HEK293 (cell line): ENCODE results near the gene KCNT1.

Source experiments
- CTCF ChIA-PET: fragments of 350-600 bp; formaldehyde crosslinking; extraction: SDS; loops from one replicate; lab custom pipeline; 2021; ENCODE audit warnings: antibody characterized with exemption; lab: Yijun Ruan, JAX
- POLR2A ChIA-PET: fragments of 300-600 bp; formaldehyde crosslinking; extraction: SDS; loops from one replicate; lab custom pipeline; 2020; ENCODE audit warnings: antibody characterized with exemption, inconsistent platforms; lab: Yijun Ruan, JAX
- H3K27ac ChIP-seq: fragments of 200-500 bp; sonication (Bioruptor generic); 2 replicates; pipeline ENCODE4 v1.5.1; 2014; ENCODE audit warnings: low read depth, low read length, control low read depth, inconsistent platforms; ENCODE audit errors: extremely low read depth
- H3K36me3 ChIP-seq, 2 experiments: fragments of 200-500 bp in 1 of 2; sonication (Bioruptor generic) in 1 of 2; 1 replicate in 1 of 2; 2 replicates in 1 of 2; pipeline ENCODE4 v1.5.1; 2014 to 2017; ENCODE audit warnings: inconsistent platforms in 2 of 2, low read length in 2 of 2; ENCODE audit not compliant: control insufficient read depth in 2 of 2, insufficient read depth in 1 of 2
- H3K4me1 ChIP-seq: fragments of 200-500 bp; sonication (Bioruptor generic); 2 replicates; pipeline ENCODE4 v1.5.1; 2014; ENCODE audit warnings: mild to moderate bottlenecking, low read length, inconsistent platforms; ENCODE audit not compliant: control insufficient read depth, insufficient read depth
- H3K4me3 ChIP-seq: 2 replicates; pipeline ENCODE4 v1.5.1; 2011; ENCODE audit warnings: low read depth, mild to moderate bottlenecking, control low read depth, low read length, moderate library complexity
- H3K9me3 ChIP-seq: fragments of 200-500 bp; sonication (Bioruptor generic); 2 replicates; pipeline ENCODE4 v1.5.1; 2014; ENCODE audit warnings: low read depth, low read length, inconsistent platforms; ENCODE audit not compliant: control insufficient read depth, insufficient read depth
- FEZF1 ChIP-seq: fragments of 450-650 bp; formaldehyde crosslinking; IDR thresholded peaks from 2 replicates; pipeline ENCODE4 v1.5.1; 2016; ENCODE audit warnings: missing biosample characterization, missing genetic modification characterization
- PRDM6 ChIP-seq: fragments of 450-650 bp; formaldehyde crosslinking; IDR thresholded peaks from 2 replicates; pipeline ENCODE4 v1.5.1; 2017; ENCODE audit warnings: missing biosample characterization, missing genetic modification characterization
- SALL2 ChIP-seq: fragments of 450-650 bp; formaldehyde crosslinking; IDR thresholded peaks from 2 replicates; pipeline ENCODE4 v1.5.0; 2017; ENCODE audit warnings: missing biosample characterization, mild to moderate bottlenecking, missing genetic modification characterization, borderline replicate concordance
- SCRT2 ChIP-seq: fragments of 450-650 bp; formaldehyde crosslinking; IDR thresholded peaks from 2 replicates; pipeline ENCODE4 v1.5.1; 2016; ENCODE audit warnings: missing biosample characterization, missing genetic modification characterization
- ZFP37 ChIP-seq: fragments of 450-650 bp; formaldehyde crosslinking; IDR thresholded peaks from 2 replicates; pipeline ENCODE4 v1.5.1; 2016; ENCODE audit warnings: missing biosample characterization, missing genetic modification characterization
- ZNF248 ChIP-seq: fragments of 450-650 bp; formaldehyde crosslinking; IDR thresholded peaks from 2 replicates; pipeline ENCODE4 v1.5.1; 2017; ENCODE audit warnings: missing biosample characterization, missing genetic modification characterization
- ZNF561 ChIP-seq: fragments of 450-650 bp; IDR thresholded peaks from 2 replicates; pipeline ENCODE4 v1.5.1; 2018; ENCODE audit warnings: missing biosample characterization, missing genetic modification characterization, borderline replicate concordance
- ZNF629 ChIP-seq: fragments of 450-650 bp; formaldehyde crosslinking; IDR thresholded peaks from 2 replicates; pipeline ENCODE4 v1.5.1; 2017; ENCODE audit warnings: missing biosample characterization, missing genetic modification characterization
- ZNF791 ChIP-seq: fragments of 450-650 bp; formaldehyde crosslinking; IDR thresholded peaks from 2 replicates; pipeline ENCODE4 v1.5.1; 2016; ENCODE audit warnings: missing biosample characterization, missing genetic modification characterization
- ZSCAN16 ChIP-seq: fragments of 450-650 bp; formaldehyde crosslinking; IDR thresholded peaks from 2 replicates; pipeline ENCODE4 v1.5.1; 2016; ENCODE audit warnings: missing biosample characterization, missing genetic modification characterization
- ZXDB ChIP-seq: fragments of 450-650 bp; formaldehyde crosslinking; IDR thresholded peaks from 2 replicates; pipeline ENCODE4 v1.5.1; 2016; ENCODE audit warnings: missing biosample characterization, missing genetic modification characterization
- TF ChIP-seq, protein P1 (sequence below): fragments of 450-650 bp; formaldehyde crosslinking; conservative IDR thresholded peaks from 2 replicates; pipeline ENCODE4 v1.5.1; 2016; ENCODE audit warnings: low read depth, missing biosample characterization, missing genetic modification characterization

KCNT1 gene

DNA sequence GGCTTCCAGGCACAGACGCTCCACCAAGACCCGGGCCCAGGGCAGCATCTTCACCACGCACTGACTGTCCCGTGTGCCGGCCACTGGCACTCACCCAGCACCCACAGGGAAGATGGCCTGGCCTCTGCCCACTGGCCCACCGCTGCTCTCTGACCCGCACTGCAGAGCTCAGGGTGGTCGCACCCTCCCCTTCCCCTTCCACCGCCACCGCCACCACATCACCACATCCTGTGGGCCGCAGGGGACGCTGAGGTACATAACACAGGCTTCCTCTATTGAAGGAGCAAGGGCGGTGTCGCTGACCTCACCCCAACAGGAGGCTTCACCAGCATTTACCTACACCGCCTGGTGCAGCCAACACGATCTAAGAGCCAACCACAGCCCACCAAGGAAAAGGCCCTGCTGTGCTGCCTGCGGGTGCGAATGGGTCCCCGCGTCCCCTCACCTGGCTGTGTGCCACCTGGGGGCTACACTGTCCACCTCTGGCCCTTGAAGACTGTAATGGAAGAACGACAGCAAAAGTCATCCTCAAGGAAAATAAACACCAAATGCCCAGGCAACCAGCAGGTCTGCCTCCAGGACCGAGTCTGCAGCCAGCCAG lies 103.5 kb downstream of the KCNT1 start (continued):
- TF ChIP-seq, protein P1, sequence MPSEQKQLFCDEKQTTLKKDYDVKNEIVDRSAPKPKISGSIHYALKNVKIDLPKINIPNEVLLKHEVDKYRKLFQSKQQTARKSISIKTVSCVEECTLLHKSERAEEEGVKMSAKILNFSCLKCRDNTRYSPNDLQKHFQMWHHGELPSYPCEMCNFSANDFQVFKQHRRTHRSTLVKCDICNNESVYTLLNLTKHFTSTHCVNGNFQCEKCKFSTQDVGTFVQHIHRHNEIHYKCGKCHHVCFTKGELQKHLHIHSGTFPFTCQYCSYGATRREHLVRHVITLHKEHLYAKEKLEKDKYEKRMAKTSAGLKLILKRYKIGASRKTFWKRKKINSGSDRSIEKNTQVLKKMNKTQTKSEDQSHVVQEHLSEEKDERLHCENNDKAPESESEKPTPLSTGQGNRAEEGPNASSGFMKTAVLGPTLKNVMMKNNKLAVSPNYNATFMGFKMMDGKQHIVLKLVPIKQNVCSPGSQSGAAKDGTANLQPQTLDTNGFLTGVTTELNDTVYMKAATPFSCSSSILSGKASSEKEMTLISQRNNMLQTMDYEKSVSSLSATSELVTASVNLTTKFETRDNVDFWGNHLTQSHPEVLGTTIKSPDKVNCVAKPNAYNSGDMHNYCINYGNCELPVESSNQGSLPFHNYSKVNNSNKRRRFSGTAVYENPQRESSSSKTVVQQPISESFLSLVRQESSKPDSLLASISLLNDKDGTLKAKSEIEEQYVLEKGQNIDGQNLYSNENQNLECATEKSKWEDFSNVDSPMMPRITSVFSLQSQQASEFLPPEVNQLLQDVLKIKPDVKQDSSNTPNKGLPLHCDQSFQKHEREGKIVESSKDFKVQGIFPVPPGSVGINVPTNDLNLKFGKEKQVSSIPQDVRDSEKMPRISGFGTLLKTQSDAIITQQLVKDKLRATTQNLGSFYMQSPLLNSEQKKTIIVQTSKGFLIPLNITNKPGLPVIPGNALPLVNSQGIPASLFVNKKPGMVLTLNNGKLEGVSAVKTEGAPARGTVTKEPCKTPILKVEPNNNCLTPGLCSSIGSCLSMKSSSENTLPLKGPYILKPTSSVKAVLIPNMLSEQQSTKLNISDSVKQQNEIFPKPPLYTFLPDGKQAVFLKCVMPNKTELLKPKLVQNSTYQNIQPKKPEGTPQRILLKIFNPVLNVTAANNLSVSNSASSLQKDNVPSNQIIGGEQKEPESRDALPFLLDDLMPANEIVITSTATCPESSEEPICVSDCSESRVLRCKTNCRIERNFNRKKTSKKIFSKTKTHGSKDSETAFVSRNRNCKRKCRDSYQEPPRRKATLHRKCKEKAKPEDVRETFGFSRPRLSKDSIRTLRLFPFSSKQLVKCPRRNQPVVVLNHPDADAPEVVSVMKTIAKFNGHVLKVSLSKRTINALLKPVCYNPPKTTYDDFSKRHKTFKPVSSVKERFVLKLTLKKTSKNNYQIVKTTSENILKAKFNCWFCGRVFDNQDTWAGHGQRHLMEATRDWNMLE = no peak
- TF ChIP-seq SALL2 (tag by site-specific recombination) (no peak), ZSCAN16 (tag by site-specific recombination) (no peak)

DNA sequence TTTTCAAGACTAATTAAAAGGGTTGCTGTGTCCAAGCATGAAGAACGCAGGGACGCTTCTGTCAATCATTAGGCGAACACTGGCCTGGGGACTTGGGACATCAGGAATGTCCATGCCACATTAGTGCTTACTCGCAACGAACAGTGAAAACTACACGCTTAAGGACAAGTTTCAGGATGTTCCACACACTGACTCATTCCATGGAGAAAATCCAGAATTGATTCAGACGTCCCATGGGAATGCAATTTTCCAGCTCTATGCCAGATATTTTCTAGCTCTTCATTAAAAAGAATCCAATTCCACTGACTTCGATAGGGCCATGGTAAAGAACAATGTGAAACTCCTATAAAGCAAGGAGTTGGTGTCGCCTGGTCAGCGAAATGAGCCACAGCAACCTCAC lies 107.2 kb downstream of the KCNT1 start:
- TF ChIP-seq ZNF629 (no peak), ZFP37 (tag by site-specific recombination) (no peak), FEZF1 (tag by site-specific recombination) (no peak), ZXDB (no peak), ZNF791 (no peak), PRDM6 (tag by site-specific recombination) (no peak)
- POLR2A ChIA-PET = no interaction called here
- H3K4me3 ChIP-seq = no peak overlapping the region

GRCh38 chr9:135810806-135811575 lies 109.0 kb downstream of the KCNT1 start:
- Histone ChIP-seq H3K36me3 (peaks cover 0 to 68% of the 10 kb centered on the region in 2 experiments; a peak in 2 of 3 replicates), H3K4me3 (no peak overlapping the region)
- TF ChIP-seq ZNF561 (tag by site-specific recombination) (no peak), ZNF248 (tag by site-specific recombination) (no peak), SCRT2 (tag by site-specific recombination) (peak; percentile 57)
- TF ChIP-seq, all 188 proteins: peak for 1
- CTCF ChIA-PET = interaction anchor here (0.5 to 4.0 kb wide), 4 partner anchors 13 to 976 kb away, joined by 3 to 23 read pairs (median 4); no protein-coding TSS in a partner anchor
- POLR2A ChIA-PET = no interaction called here
- H3K4me1 ChIP-seq = no peaks in the 10 kb centered on the region
- H3K9me3 ChIP-seq = no peaks in the 10 kb centered on the region
- H3K27ac ChIP-seq = no peak overlapping the region

More for the DNA sequence above, 107.2 kb downstream of the KCNT1 start:
- no peak overlapping the region for H3K27ac ChIP-seq
- H3K9me3 ChIP-seq = no peaks in the 10 kb centered on the region
- H3K36me3 ChIP-seq = peaks cover 0 to 51% of the 10 kb centered on the region in 2 experiments; a peak in 2 of 3 replicates
- CTCF ChIA-PET = interaction anchor here (0.6 to 4.0 kb wide), 4 partner anchors 12 to 675 kb away, joined by 3 to 23 read pairs (median 4); no protein-coding TSS in a partner anchor
- H3K4me1 ChIP-seq = no peaks in the 10 kb centered on the region
